OCI-LY3 (cell line): Measurements from ENCODE around the gene ABHD12.

ENCODE experiments used
- EZH2phosphoT487 ChIP-seq: fragments of 200-600 bp; shearing (Covaris generic); IDR thresholded peaks from 2 replicates; pipeline ENCODE4 v1.6.1; 2018; ENCODE audit warnings: antibody characterized with exemption, mixed run types, low read depth
- TF ChIP-seq, protein P1 (sequence below): fragments of 200-600, 300-600 bp; sonication (generic); IDR thresholded peaks from 2 replicates; pipeline ENCODE4 v1.5.1; 2014; ENCODE audit warnings: antibody characterized with exemption, low read length, low read depth

DNA sequence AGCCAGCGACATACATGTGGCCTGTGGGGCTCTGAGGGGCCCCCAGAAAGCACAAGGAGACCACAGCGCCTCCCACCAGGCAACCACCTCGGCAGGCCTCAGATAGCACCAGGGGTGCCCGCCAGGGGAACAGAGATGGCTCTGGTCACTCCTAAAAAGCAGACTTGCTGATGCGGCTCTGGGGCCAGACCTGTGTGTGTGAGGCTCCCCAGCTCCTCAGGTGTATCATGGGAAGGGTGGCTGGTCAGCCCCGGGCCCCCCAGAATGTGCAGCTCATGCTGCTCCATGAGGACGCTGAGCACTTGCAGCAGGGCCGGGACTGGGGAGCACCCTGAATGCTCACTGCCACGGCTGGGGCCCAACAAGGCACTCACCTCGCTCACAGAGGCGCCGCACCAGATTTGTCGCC lies 82.5 kb downstream of the ABHD12 start:
- TF ChIP-seq, protein P1, sequence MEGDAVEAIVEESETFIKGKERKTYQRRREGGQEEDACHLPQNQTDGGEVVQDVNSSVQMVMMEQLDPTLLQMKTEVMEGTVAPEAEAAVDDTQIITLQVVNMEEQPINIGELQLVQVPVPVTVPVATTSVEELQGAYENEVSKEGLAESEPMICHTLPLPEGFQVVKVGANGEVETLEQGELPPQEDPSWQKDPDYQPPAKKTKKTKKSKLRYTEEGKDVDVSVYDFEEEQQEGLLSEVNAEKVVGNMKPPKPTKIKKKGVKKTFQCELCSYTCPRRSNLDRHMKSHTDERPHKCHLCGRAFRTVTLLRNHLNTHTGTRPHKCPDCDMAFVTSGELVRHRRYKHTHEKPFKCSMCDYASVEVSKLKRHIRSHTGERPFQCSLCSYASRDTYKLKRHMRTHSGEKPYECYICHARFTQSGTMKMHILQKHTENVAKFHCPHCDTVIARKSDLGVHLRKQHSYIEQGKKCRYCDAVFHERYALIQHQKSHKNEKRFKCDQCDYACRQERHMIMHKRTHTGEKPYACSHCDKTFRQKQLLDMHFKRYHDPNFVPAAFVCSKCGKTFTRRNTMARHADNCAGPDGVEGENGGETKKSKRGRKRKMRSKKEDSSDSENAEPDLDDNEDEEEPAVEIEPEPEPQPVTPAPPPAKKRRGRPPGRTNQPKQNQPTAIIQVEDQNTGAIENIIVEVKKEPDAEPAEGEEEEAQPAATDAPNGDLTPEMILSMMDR = no peak
- TF ChIP-seq EZH2phosphoT487 = no peak
